ENCODE data around the gene NPY4R2. TPM values are rescaled to one million over a fixed set of nuclear protein-coding genes. Genes with fewer than 3 reads are reported as not detected.

Gene NPY4R2
- polyA plus RNA-seq, 4 donors: 0.08 TPM; not detected in 3

Other genes with a start within 250 kb of the NPY4R2 start
- gene SYT15B, start 155.1 kb upstream of the NPY4R2 start, polyA plus RNA-seq (ENCODE audit: insufficient read length in 4 of 4): 1 to 10 TPM; 1.8 to 3.5 (median 2.7) TPM
- gene FAM25C, start 81.1 kb downstream of the NPY4R2 start, polyA plus RNA-seq (ENCODE audit: insufficient read length in 4 of 4): not detected